Endodermal cell (in vitro differentiated cells): Measurements from ENCODE around the gene TECTA. TPM values are rescaled to one million over a fixed set of nuclear protein-coding genes. Genes with fewer than 3 reads are reported as not detected.

Source experiments
- DNase-seq: peaks from one replicate; pipeline ENCODE4 v3.0.0-alpha.2; 2017
- H3K27ac ChIP-seq: 2 replicates; pipeline ENCODE4 v1.5.1; 2013; ENCODE audit warnings: mild to moderate bottlenecking, low read depth, low read length, moderate library complexity
- H3K27me3 ChIP-seq: 2 replicates; pipeline ENCODE4 v1.6.1; 2013; ENCODE audit warnings: mild to moderate bottlenecking, low read length, moderate library complexity; ENCODE audit not compliant: insufficient read depth, control insufficient read depth, poor library complexity, severe bottlenecking
- H3K36me3 ChIP-seq: 2 replicates; pipeline ENCODE4 v1.7.0; 2013; ENCODE audit warnings: mild to moderate bottlenecking, low read length, moderate library complexity; ENCODE audit not compliant: control insufficient read depth, insufficient read depth
- H3K4me1 ChIP-seq: one replicate; pipeline ENCODE4 v1.7.0; 2013; ENCODE audit warnings: low read length; ENCODE audit not compliant: control insufficient read depth, insufficient read depth
- H3K4me3 ChIP-seq: 2 replicates; pipeline ENCODE4 v1.5.1; 2013; ENCODE audit warnings: mild to moderate bottlenecking, low read length, moderate library complexity
- H3K9ac ChIP-seq: 2 replicates; pipeline ENCODE4 v1.6.1; 2013; ENCODE audit warnings: mild to moderate bottlenecking, low read length, moderate library complexity; ENCODE audit not compliant: poor library complexity, severe bottlenecking; ENCODE audit errors: extremely low read depth
- H3K9me3 ChIP-seq: 2 replicates; pipeline ENCODE4 v1.6.1; 2013; ENCODE audit warnings: mild to moderate bottlenecking, low read length, moderate library complexity; ENCODE audit not compliant: control insufficient read depth
- H3K27ac Mint-ChIP-seq: 2 replicates; pipeline ENCODE4 v1.8.0; 2020; ENCODE audit warnings: mixed read lengths
- H3K27me3 Mint-ChIP-seq: 2 replicates; pipeline ENCODE4 v1.8.0; 2021; ENCODE audit warnings: mild to moderate bottlenecking, mixed read lengths; ENCODE audit not compliant: insufficient read depth
- H3K36me3 Mint-ChIP-seq: 2 replicates; pipeline ENCODE4 v1.8.0; 2020; ENCODE audit warnings: low read depth, mixed read lengths
- H3K4me1 Mint-ChIP-seq: 2 replicates; pipeline ENCODE4 v1.8.0; 2020; ENCODE audit warnings: mixed read lengths
- H3K4me3 Mint-ChIP-seq: 2 replicates; pipeline ENCODE4 v1.8.0; 2020; ENCODE audit warnings: mild to moderate bottlenecking, moderate library complexity, mixed read lengths
- H3K9me3 Mint-ChIP-seq: 2 replicates; pipeline ENCODE4 v1.8.0; 2020; ENCODE audit warnings: mild to moderate bottlenecking, mixed read lengths
- CTCF ChIP-seq: fragments of 200-600 bp; sonication (generic); conservative IDR thresholded peaks from 2 replicates; pipeline ENCODE4 v1.5.0; 2021; ENCODE audit warnings: antibody characterized with exemption, mild to moderate bottlenecking
- WGBS, 2 experiments: methylation state at CpG; one replicate each; pipeline versions ENCODE4 v1.1.5 to v1.1.7; 2013; ENCODE audit warnings: missing lambda C conversion rate in 2 of 2, mixed read lengths in 1 of 2; ENCODE audit not compliant: insufficient coverage in 1 of 2, insufficient read length in 1 of 2; 5-methylcytosine and 5-hydroxymethylcytosine counted together
- total RNA-seq, 2 donors: library from RNA; stranded (reverse); fragmentation: NEBNext Ultra II Directional in 1 of 2; extraction: Animal tissue kit (Norgen Biotek cat#: 25700) in 1 of 2; gene quantifications; 2 replicates in 1 of 2; 3 replicates in 1 of 2; pipeline ENCODE4 v1.2.1, GENCODE V29; 2021

The TECTA gene
- total RNA-seq, 2 donors from 2014 or later = 1.4 to 2.2 TPM

GRCh38 chr11:121226415-121227263 lies 125.6 kb downstream of the TECTA start:
- no peak overlapping the region for H3K9ac ChIP-seq
- Mint-ChIP-seq H3K27ac (no peak overlapping the region), H3K4me1 (peaks cover 1% of the 10 kb centered on the region), H3K4me3 (no peak overlapping the region), H3K9me3 (peaks cover 32% of the 10 kb centered on the region), H3K27me3 (no peaks in the 10 kb centered on the region), H3K36me3 (no peaks in the 10 kb centered on the region)
- H3K36me3 ChIP-seq = no peaks in the 10 kb centered on the region
- WGBS, 2 experiments = 100% methylated on average over 1 of the region's 1 CpG; no CpG with 5 or more reads in 1 of the 2 experiments
- no peak overlapping the region for H3K27ac ChIP-seq
- H3K4me3 ChIP-seq = no peak overlapping the region
- peak; percentile 45 for DNase-seq
- no peak for TF ChIP-seq CTCF
- no peaks in the 10 kb centered on the region for H3K27me3 ChIP-seq
- no peaks in the 10 kb centered on the region for H3K4me1 ChIP-seq
- H3K9me3 ChIP-seq = peaks cover 25% of the 10 kb centered on the region

- no peaks in the 10 kb centered on the region for H3K27me3 Mint-ChIP-seq
- no peaks in the 10 kb centered on the region for H3K27me3 ChIP-seq
- H3K4me3 ChIP-seq = no peak overlapping the region
- DNase-seq = no peak
- no peaks in the 10 kb centered on the region for H3K4me1 Mint-ChIP-seq
- no peaks in the 10 kb centered on the region for H3K36me3 Mint-ChIP-seq
- no peak overlapping the region for H3K4me3 Mint-ChIP-seq
- no peak overlapping the region for H3K9ac ChIP-seq
- no peak overlapping the region for H3K27ac ChIP-seq
- TF ChIP-seq CTCF = no peak
- H3K27ac Mint-ChIP-seq = no peak overlapping the region
- no peaks in the 10 kb centered on the region for H3K4me1 ChIP-seq
- H3K9me3 Mint-ChIP-seq = peaks cover 32% of the 10 kb centered on the region
- 93 to 100% methylated on average over 1 of the region's 1 CpG for WGBS, 2 experiments
- no peaks in the 10 kb centered on the region for H3K36me3 ChIP-seq
- peaks cover 25% of the 10 kb centered on the region for H3K9me3 ChIP-seq
Observed at GRCh38 chr11:121228851-121229250, 127.8 kb downstream of the TECTA start.

DNA sequence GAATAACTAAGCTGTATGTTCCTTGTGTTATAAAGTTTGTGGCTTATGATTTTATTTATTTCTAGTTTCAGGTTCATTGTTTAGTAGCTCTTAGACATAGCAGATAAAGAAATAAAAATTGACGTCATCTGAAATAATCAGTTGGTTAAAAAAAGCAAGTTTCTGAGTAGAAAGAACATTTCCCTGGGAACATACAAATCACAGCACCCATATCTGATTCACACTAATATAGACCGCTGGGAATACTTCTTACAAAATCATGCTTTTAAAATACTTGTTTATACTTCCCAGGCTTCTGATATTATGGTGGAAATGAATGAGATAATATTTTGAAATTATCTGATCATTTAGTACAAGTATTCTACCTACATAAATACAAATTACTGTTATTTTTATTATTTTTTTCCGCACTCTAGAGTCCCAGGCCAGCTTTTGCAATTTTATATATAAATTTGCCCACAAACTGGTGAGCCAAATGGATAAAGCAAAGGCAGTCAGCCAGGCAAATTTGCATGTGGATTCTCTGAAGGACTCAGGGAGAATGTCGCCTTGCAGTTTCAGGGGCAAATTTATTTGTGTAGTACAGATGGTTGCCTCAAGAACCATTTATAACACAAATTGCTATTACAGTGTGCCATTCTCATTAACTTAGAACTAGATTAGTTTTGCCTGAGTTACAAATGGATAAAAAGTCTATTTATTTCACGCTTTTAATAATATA lies 128.6 kb downstream of the TECTA start:
- Histone ChIP-seq H3K4me1 (no peaks in the 10 kb centered on the region), H3K9ac (no peak overlapping the region), H3K27me3 (no peaks in the 10 kb centered on the region), H3K4me3 (no peak overlapping the region), H3K27ac (no peak overlapping the region), H3K9me3 (peaks cover 25% of the 10 kb centered on the region), H3K36me3 (no peaks in the 10 kb centered on the region)
- TF ChIP-seq CTCF = no peak
- DNase-seq = no peak
- Mint-ChIP-seq H3K4me1 (peaks cover 3% of the 10 kb centered on the region), H3K36me3 (no peaks in the 10 kb centered on the region), H3K9me3 (peaks cover 32% of the 10 kb centered on the region), H3K4me3 (no peak overlapping the region), H3K27me3 (no peaks in the 10 kb centered on the region), H3K27ac (no peak overlapping the region)
- WGBS, 2 experiments = 85 to 100% methylated on average over 1 to 3 of the region's 5 CpGs
